Smooth muscle cell (in vitro differentiated cells): ENCODE measurements around the gene IFT20. TPM values are rescaled to one million over a fixed set of nuclear protein-coding genes. Genes with fewer than 3 reads are reported as not detected.
A peak's percentile ranks its signal among the peaks of the same experiment; 100 is the strongest.

Experiments
- DNase-seq: peaks from one replicate; lab custom pipeline; 2025; ENCODE audit not compliant: unreplicated experiment; lab: John Stamatoyannopoulos, UW
- H2AFZ ChIP-seq: fragments of 200-600 bp; sonication (generic); 2 replicates; pipeline ENCODE4 v1.6.0; 2016; ENCODE audit warnings: antibody characterized with exemption, low read depth, mild to moderate bottlenecking
- H3F3A ChIP-seq: fragments of 200-600 bp; sonication (generic); 2 replicates; pipeline ENCODE4 v1.6.0; 2017; ENCODE audit warnings: antibody characterized with exemption, low read depth
- H3K27ac ChIP-seq: fragments of 200-600 bp; sonication (generic); 2 replicates; pipeline ENCODE4 v1.5.1; 2016; ENCODE audit warnings: low read depth, mild to moderate bottlenecking
- H3K27me3 ChIP-seq: fragments of 200-600 bp; sonication (generic); 2 replicates; pipeline ENCODE4 v1.6.1; 2016; ENCODE audit warnings: low read depth, mild to moderate bottlenecking
- H3K36me3 ChIP-seq: fragments of 200-600 bp; sonication (generic); 2 replicates; pipeline ENCODE4 v1.5.1; 2016; ENCODE audit warnings: low read depth
- H3K4me1 ChIP-seq: fragments of 200-600 bp; sonication (generic); 2 replicates; pipeline ENCODE4 v1.5.1; 2016; ENCODE audit warnings: low read depth
- H3K4me2 ChIP-seq: fragments of 200-600 bp; sonication (generic); 2 replicates; pipeline ENCODE4 v1.6.0; 2016; ENCODE audit warnings: mild to moderate bottlenecking
- H3K4me3 ChIP-seq: fragments of 200-600 bp; sonication (generic); 2 replicates; pipeline ENCODE4 v1.5.1; 2016; ENCODE audit warnings: mild to moderate bottlenecking
- H3K79me2 ChIP-seq: fragments of 200-600 bp; sonication (generic); 2 replicates; pipeline ENCODE4 v1.6.0; 2016; ENCODE audit warnings: low read depth, mild to moderate bottlenecking
- H3K9ac ChIP-seq: fragments of 200-600 bp; sonication (generic); 2 replicates; pipeline ENCODE4 v1.6.0; 2016; ENCODE audit warnings: low read depth
- H3K9me3 ChIP-seq: fragments of 200-600 bp; sonication (generic); replicated peaks from 2 replicates; pipeline ENCODE4 v1.5.1; 2016; ENCODE audit warnings: low read depth
- H4K20me1 ChIP-seq: fragments of 200-600 bp; sonication (generic); 2 replicates; pipeline ENCODE4 v1.6.0; 2016; ENCODE audit warnings: low read depth
- CTCF ChIP-seq: fragments of 200-600 bp; sonication (generic); IDR thresholded peaks from 2 replicates; pipeline ENCODE4 v1.5.1; 2017; ENCODE audit warnings: borderline replicate concordance, mild to moderate bottlenecking, antibody characterized with exemption; ENCODE audit not compliant: insufficient read depth, poor library complexity, severe bottlenecking
- WGBS: methylation state at CpG from one replicate; pipeline ENCODE4 v1.1.7; 2016; ENCODE audit warnings: low lambda C conversion rate; 5-methylcytosine and 5-hydroxymethylcytosine counted together
- polyA plus RNA-seq: library from polyadenylated mRNA; unstranded; fragments of >200 nt; fragmentation: Nextera tagmentation; extraction: Ambion mirVana; gene quantifications from 2 replicates; pipeline ENCODE4 v1.2.1, GENCODE V29; 2016
- total RNA-seq: library from RNA; depleted of rRNA; stranded (reverse); fragments of >200 nt; gene quantifications from 2 replicates; pipeline ENCODE4 v1.2.3, GENCODE V29; 2014

The IFT20 gene
- total and polyA plus RNA-seq, 2 experiments from 2014 or later = 49.8 to 88.9 TPM

- Histone ChIP-seq H3K79me2 (peaks cover 8% of the 10 kb centered on the region), H3K27me3 (no peaks in the 10 kb centered on the region), H3K9ac (no peak overlapping the region), H4K20me1 (no peaks in the 10 kb centered on the region), H2AFZ (no peak overlapping the region), H3K9me3 (no peaks in the 10 kb centered on the region), H3F3A (no peaks in the 10 kb centered on the region), H3K27ac (no peak overlapping the region), H3K36me3 (peaks cover 9% of the 10 kb centered on the region), H3K4me3 (no peak overlapping the region), H3K4me1 (peaks cover 7% of the 10 kb centered on the region), H3K4me2 (no peak overlapping the region)
- no peak for TF ChIP-seq CTCF
- 93% methylated on average over 5 of the region's 5 CpGs for WGBS
- no peak for DNase-seq
These were observed 27.9 kb upstream of the IFT20 start for GRCh38 chr17:28363186-28363585.

GRCh38 chr17:28357901-28358197 lies 22.6 kb upstream of the IFT20 start:
- Histone ChIP-seq H2AFZ (peak overlapping the region; percentile 74), H3K36me3 (peaks cover 11% of the 10 kb centered on the region), H3K27ac (peak overlapping the region; percentile 79), H3K4me2 (peak overlapping the region; percentile 98), H4K20me1 (no peaks in the 10 kb centered on the region), H3K27me3 (no peaks in the 10 kb centered on the region), H3K9me3 (no peaks in the 10 kb centered on the region), H3K79me2 (peaks cover 39% of the 10 kb centered on the region), H3K4me3 (peak overlapping the region; percentile 88), H3F3A (no peaks in the 10 kb centered on the region), H3K4me1 (peaks cover 16% of the 10 kb centered on the region), H3K9ac (peak overlapping the region; percentile 98)
- 11% methylated on average over 4 of the region's 4 CpGs for WGBS
- DNase-seq = no peak
- no peak for TF ChIP-seq CTCF

- peak; percentile 83 for DNase-seq
- TF ChIP-seq CTCF = peak; percentile 2
- peaks cover 17% of the 10 kb centered on the region for H3K36me3 ChIP-seq
- WGBS = 1% methylated on average over 77 of the region's 80 CpGs
- peak within 1 kb of the TSS; percentile 74 for H2AFZ ChIP-seq
- peak within 1 kb of the TSS; percentile 79 for H3K27ac ChIP-seq
- H3K79me2 ChIP-seq = peaks cover 39% of the 10 kb centered on the region
- H3K4me1 ChIP-seq = peaks cover 16% of the 10 kb centered on the region
- H3K4me3 ChIP-seq = peak within 1 kb of the TSS; percentile 88
- peak within 1 kb of the TSS; percentile 98 for H3K9ac ChIP-seq
- peak within 1 kb of the TSS; percentile 98 for H3K4me2 ChIP-seq
- H3K9me3 ChIP-seq = no peaks in the 10 kb centered on the region
- H3F3A ChIP-seq = no peaks in the 10 kb centered on the region
- no peaks in the 10 kb centered on the region for H3K27me3 ChIP-seq
- H4K20me1 ChIP-seq = no peaks in the 10 kb centered on the region
These were observed 22.0 kb upstream of the IFT20 start, which contains the start of gene POLDIP2 for GRCh38 chr17:28357061-28357900. Gene POLDIP2 (minus strand): TSS chr17:28357527. CDS start chr17:28357448, 79 bp downstream.

GRCh38 chr17:28350271-28350670 lies 15.0 kb upstream of the IFT20 start:
- Histone ChIP-seq H3K4me3 (no peak overlapping the region), H3K27me3 (no peaks in the 10 kb centered on the region), H3K4me2 (no peak overlapping the region), H2AFZ (no peak overlapping the region), H3K36me3 (peaks cover 12% of the 10 kb centered on the region), H3K4me1 (no peaks in the 10 kb centered on the region), H3F3A (peaks cover 30% of the 10 kb centered on the region), H3K79me2 (peaks cover 6% of the 10 kb centered on the region), H3K9ac (no peak overlapping the region), H4K20me1 (peaks cover 22% of the 10 kb centered on the region), H3K9me3 (no peaks in the 10 kb centered on the region), H3K27ac (peak overlapping the region; percentile 31)
- DNase-seq = no peak
- 97% methylated on average over 7 of the region's 7 CpGs for WGBS
- no peak for TF ChIP-seq CTCF
